ENCODE measurements around the gene TMEM236.

- TF ChIP-seq RFX5 (IDR thresholded peaks at IDR 0.05) (no peak), CTCF (IDR thresholded peaks at IDR 0.05) (no peak), POLR2A (IDR thresholded peaks at IDR 0.05; ENCODE audit: low read length) (no peak), EP300 (IDR thresholded peaks at IDR 0.05) (no peak), SREBF2 (IDR thresholded peaks at IDR 0.05) (no peak), CHD4 (IDR thresholded peaks at IDR 0.05; ENCODE audit: borderline replicate concordance) (no peak), RAD21 (conservative IDR thresholded peaks at IDR 0.05 in 1 of 2, IDR thresholded peaks at IDR 0.05 in 1 of 2) (no peak), REST (IDR thresholded peaks at IDR 0.05) (no peak), GATA3 (IDR thresholded peaks at IDR 0.05; ENCODE audit: borderline replicate concordance) (no peak), JUNB (IDR thresholded peaks at IDR 0.05) (no peak), ESRRA (IDR thresholded peaks at IDR 0.05; ENCODE audit: borderline replicate concordance, low read length) (no peak), JUN (IDR thresholded peaks at IDR 0.05) (no peak), HDAC2 (IDR thresholded peaks at IDR 0.05) (no peak), HMGXB4 (CRISPR knock-in tag; IDR thresholded peaks at IDR 0.05; ENCODE audit: borderline replicate concordance) (no peak)
These were observed 64.2 kb downstream of the TMEM236 start for GRCh38 chr10:17816199-17816598.

Measured in A549 (cell line).